Aorta (tissue), 5 donors: ENCODE data around the gene CDK9. TPM values are rescaled to one million over a fixed set of nuclear protein-coding genes. Genes with fewer than 3 reads are reported as not detected.

Experiments
- ATAC-seq: fragments of 200-7000 bp; cut with Tn5 transposase; one replicate; pipeline ENCODE4 v1.9.1; 2022; ENCODE audit warnings: moderate library complexity; ENCODE audit not compliant: low FRiP score
- DNase-seq, 2 donors: peaks; one replicate each; pipeline ENCODE4 v3.0.0-alpha.2; 2020
- H3K27ac ChIP-seq, 2 donors: one replicate each; pipeline ENCODE4 v1.5.1; 2013; ENCODE audit warnings: low read length in 2 of 2, mild to moderate bottlenecking in 2 of 2, moderate library complexity in 2 of 2, control low read depth in 1 of 2, inconsistent platforms in 1 of 2, low read depth in 1 of 2
- H3K27me3 ChIP-seq, 2 donors: one replicate each; pipeline ENCODE4 v1.6.1; 2013; ENCODE audit warnings: control low read depth in 1 of 2, low read length in 1 of 2, mild to moderate bottlenecking in 1 of 2, moderate library complexity in 1 of 2; ENCODE audit not compliant: insufficient read depth in 2 of 2, control insufficient read depth in 1 of 2
- H3K36me3 ChIP-seq, 2 donors: one replicate each; pipeline ENCODE4 v1.6.1; 2013; ENCODE audit warnings: control low read depth in 1 of 2, low read length in 1 of 2, mild to moderate bottlenecking in 1 of 2; ENCODE audit not compliant: insufficient read depth in 2 of 2, control insufficient read depth in 1 of 2
- H3K4me1 ChIP-seq, 2 donors: one replicate each; pipeline ENCODE4 v1.6.1; 2013; ENCODE audit warnings: low read length in 2 of 2, control low read depth in 1 of 2, mild to moderate bottlenecking in 1 of 2, moderate library complexity in 1 of 2; ENCODE audit not compliant: insufficient read depth in 2 of 2, control insufficient read depth in 1 of 2
- H3K4me3 ChIP-seq, 2 donors: one replicate each; pipeline ENCODE4 v1.5.1; 2013; ENCODE audit warnings: low read length in 2 of 2, control low read depth in 1 of 2, mild to moderate bottlenecking in 1 of 2
- H3K9me3 ChIP-seq: one replicate; pipeline ENCODE4 v1.6.1; 2013; ENCODE audit warnings: mild to moderate bottlenecking, low read length; ENCODE audit not compliant: control insufficient read depth
- WGBS, 2 donors: extraction: QIAGEN DNeasy Blood & Tissue Kit; methylation state at CpG; one replicate each; pipeline ENCODE4 v1.1.7; 2013; 5-methylcytosine and 5-hydroxymethylcytosine counted together
- intact Hi-C, 2 donors: fragments of 100-400 bp; cut with DNase I; formaldehyde crosslinking; loops; one replicate each; pipeline versions ENCODE4 v1.14.2 to v1.15.0; 2022
- polyA plus RNA-seq, 2 donors: library from polyadenylated mRNA; stranded (reverse); fragments of 200-250 nt; gene quantifications; one replicate each; pipeline ENCODE4 v1.2.3, GENCODE V29; 2013
- total RNA-seq, 2 donors: library from RNA; stranded (reverse); fragmentation: NEBNext Ultra II Directional; extraction: Animal tissue kit (Norgen Biotek cat#: 25700); gene quantifications; one replicate each; pipeline ENCODE4 v1.2.1, GENCODE V29; 2021
- donor health status: healthy with polysubstance abuse.
- donor health status: Bipolar disorder and iron deficiency.
- donor health status: DM: no; HTN: no; CAD: no.
- donor health status: DM: no; HTN: no; CAD: no.
- donor health status: DM: yes; HTN: yes; CAD: no.

Gene CDK9
- total and polyA plus RNA-seq, 4 donors, result 29.3 to 131 (median 109) TPM

DNA sequence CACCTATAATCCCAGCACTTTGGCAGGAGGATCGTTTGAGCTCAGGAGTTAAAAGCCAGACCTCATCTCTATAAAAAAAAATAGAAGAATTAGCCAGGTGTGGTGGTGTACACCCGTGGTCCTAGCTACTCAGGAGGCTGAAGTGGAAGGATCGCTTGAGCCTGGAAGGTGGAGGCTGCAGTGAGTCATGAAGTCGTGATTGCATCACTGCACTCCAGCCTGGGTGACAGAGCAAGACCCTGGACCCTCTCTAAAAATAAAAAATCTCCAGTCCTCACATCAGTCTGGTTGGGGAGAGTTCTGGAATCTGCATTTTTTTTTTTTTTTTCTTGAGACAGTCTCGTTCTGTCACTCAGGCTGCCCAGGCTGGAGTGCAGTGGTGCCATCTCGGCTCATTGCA, 26.2 kb downstream of the CDK9 start:
- DNase-seq (no peak), ATAC-seq (no peak)
- Histone ChIP-seq H3K4me1 (no peaks in the 10 kb centered on the region), H3K27me3 (no peaks in the 10 kb centered on the region), H3K9me3 (no peaks in the 10 kb centered on the region), H3K36me3 (peaks cover 3 to 8% of the 10 kb centered on the region in 2 donors), H3K27ac (no peak overlapping the region), H3K4me3 (no peak overlapping the region)
- WGBS, 2 donors, result 88 to 93% methylated on average over 6 of the region's 6 CpGs
- intact Hi-C loops, result no loop called here

DNA sequence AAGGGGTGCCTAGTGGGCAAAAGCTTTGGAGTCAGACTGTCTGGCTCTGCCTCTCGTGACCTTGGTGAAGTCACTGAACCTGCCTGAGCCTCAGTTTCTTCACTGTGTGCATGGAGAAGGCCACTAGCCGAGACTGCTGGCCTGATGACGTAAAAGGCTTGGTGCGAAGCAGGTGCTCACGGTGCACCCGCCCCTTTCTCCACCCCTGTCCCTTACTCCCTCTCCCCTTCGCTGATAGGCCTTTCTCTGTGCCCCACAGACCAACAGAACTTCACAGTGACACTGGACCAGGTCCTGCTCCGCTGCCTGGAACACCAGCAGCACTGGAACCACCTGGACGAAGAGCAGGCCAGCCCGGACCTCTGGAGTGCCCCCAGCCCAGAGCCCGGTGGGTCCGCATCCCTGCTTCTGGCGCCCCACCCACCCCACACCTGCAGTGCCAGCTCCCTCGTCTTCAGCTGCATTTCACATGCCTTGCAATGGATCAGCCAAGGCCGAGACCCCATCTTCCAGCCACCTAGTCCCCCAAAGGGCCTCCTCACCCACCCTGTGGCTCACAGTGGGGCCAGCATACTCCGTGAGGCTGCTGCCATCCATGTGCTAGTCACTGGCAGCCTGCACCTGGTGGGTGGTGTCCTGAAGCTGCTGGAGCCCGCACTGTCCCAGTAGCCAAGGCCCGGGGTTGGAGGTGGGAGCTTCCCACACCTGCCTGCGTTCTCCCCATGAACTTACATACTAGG, 27.3 kb downstream of the CDK9 start:
- Histone ChIP-seq H3K27ac (no peak overlapping the region), H3K27me3 (no peaks in the 10 kb centered on the region), H3K36me3 (peaks cover 3 to 8% of the 10 kb centered on the region in 2 donors), H3K4me3 (no peak overlapping the region), H3K9me3 (no peaks in the 10 kb centered on the region), H3K4me1 (no peaks in the 10 kb centered on the region)
- WGBS, 2 donors, result 82 to 86% methylated on average over 19 of the region's 19 CpGs
- no peak for DNase-seq
- ATAC-seq, result no peak
- intact Hi-C loops, result no loop called here

DNA sequence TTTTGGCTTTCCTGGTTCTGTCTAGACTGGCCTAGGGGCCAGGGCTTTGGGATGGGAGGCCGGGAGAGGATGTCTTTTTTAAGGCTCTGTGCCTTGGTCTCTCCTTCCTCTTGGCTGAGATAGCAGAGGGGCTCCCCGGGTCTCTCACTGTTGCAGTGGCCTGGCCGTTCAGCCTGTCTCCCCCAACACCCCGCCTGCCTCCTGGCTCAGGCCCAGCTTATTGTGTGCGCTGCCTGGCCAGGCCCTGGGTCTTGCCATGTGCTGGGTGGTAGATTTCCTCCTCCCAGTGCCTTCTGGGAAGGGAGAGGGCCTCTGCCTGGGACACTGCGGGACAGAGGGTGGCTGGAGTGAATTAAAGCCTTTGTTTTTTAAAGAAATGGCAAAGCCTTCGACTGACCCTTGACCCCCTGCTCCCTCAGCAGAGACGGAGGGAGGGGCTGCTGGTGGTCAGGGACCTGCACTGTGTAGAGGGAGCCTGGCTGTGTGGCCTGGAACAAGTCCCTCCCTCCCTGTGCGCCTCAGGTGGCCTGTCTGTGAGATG, 27.9 kb downstream of the CDK9 start:
- DNase-seq (no peak), ATAC-seq (no peak)
- WGBS, 2 donors, result 47 to 53% methylated on average over 8 to 9 of the region's 9 CpGs
- Histone ChIP-seq H3K27me3 (no peaks in the 10 kb centered on the region), H3K36me3 (peaks cover 0 to 8% of the 10 kb centered on the region in 2 donors), H3K27ac (no peak overlapping the region), H3K9me3 (no peaks in the 10 kb centered on the region), H3K4me1 (no peaks in the 10 kb centered on the region), H3K4me3 (no peak overlapping the region)
- intact Hi-C loops, result no loop called here

DNA sequence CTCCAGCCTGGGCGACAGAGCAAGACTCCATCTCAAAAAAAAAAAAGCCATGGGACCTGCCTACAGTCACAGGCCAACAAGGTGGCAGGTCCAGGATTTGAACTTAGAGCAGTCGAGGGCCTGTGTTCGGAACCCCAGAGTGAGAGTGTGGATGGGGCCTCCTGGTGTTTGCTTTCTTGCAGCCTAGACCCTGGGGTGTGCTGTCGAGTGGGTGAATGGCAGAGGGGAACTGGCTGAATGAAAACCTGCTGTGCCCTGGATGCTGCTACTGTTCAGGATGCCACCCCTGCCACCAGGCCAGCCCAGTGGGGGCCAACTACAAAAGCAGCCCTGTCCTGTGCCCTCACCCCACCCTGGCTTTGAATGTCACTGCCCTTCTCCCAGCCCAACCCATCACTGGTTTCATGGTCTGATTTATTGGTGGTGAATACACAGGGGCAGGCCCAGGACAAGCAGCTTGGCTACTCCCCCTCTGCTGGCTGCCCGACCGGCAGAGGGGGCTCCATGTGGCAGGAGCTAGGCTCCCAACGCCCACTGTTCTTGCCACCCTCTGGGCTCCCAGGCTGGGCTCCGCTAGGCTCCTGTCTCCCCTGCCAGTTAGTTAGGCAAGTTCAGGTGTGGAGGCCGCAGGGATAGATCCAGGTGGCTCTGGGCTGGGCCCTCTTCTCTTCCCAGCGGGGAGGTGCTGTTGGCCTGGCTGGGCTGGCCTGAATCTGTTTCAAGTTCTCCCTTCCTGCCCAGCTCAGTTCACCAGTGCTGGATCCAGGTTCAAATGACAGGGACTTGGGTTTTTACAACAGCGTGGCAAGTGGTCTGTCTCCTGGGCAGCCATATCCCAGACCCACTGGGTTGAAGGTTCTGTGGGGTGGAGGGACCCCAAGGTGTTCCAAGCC, 29.0 kb downstream of the CDK9 start:
- Histone ChIP-seq H3K27ac (no peak overlapping the region), H3K4me3 (no peak overlapping the region), H3K36me3 (peaks cover 0 to 12% of the 10 kb centered on the region in 2 donors), H3K9me3 (no peaks in the 10 kb centered on the region), H3K27me3 (no peaks in the 10 kb centered on the region), H3K4me1 (no peaks in the 10 kb centered on the region)
- DNase-seq (no peak), ATAC-seq (no peak)
- intact Hi-C loops, result no loop called here
- 80% methylated on average over 11 of the region's 11 CpGs for WGBS, 2 donors

DNA sequence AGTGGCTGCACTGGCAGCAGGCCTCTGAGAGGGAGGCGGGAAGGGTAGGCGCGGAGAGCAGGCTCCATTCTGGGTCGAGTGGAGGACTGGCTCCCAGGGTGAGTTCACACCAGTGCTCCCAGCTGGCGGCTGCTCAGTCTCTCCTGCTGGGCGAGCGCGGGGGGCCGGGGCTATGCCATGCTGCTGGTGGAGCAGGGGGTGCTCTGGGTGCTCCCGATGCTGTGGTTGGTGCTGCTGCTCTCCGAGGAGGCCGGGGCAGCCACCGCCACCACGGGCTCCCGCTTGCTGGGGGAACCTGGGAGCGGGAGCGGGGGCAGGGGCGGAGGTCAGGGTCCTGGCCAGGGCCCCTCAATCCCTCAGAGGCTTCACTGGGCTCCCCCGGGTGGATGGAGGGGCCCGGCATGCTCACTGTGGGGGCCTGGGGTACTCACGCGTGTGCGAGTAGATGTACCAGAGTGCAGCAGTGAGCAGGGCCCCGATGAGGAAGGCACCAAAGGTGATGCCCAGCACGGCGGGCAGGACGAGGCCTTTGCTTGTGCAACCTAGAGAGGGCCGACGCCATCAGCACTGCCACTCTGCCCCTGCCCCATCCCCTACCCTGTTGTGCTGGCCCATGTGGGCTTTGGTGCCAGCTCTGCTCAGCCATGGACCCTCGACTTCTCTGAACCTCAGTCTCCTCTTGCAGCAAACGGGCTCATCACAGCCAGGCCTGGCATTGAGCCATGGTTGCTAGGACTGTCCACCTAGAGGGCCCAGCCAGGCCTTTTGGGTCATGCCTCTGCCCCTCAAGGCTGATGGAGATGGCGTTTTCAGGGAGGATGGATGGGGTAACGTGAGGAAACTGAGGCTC, 29.9 kb downstream of the CDK9 start:
- H3K27ac ChIP-seq, result no peak overlapping the region
- DNase-seq (no peak), ATAC-seq (peak; percentile 33)
- H3K27me3 ChIP-seq, result no peaks in the 10 kb centered on the region
- no peak overlapping the region for H3K4me3 ChIP-seq
- H3K36me3 ChIP-seq, result peaks cover 0 to 12% of the 10 kb centered on the region in 2 donors
- 80 to 85% methylated on average over 31 to 33 of the region's 33 CpGs for WGBS, 2 donors
- intact Hi-C loops, result no loop called here
- H3K9me3 ChIP-seq, result no peaks in the 10 kb centered on the region
- H3K4me1 ChIP-seq, result no peaks in the 10 kb centered on the region

DNA sequence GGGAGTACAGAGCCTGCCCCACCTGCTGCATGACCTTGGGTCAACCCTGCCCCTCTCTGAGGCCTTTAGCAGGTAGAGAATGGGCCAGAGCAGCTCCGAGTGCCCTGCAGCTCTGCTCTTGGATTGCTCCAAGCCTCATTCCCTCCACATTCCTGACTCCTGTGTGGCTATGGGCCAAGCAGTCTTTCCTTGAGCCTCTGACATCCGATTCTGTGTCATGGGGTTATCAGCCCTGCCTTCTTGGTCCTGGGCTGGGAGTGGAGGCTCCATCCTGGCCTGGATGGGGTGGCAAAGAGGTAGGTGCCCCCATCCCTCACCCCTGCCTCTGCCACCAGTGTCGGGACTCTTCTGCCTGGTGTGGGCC, 30.5 kb downstream of the CDK9 start:
- WGBS, 2 donors, result 30 to 31% methylated on average over 3 of the region's 3 CpGs
- Histone ChIP-seq H3K36me3 (peaks cover 0 to 12% of the 10 kb centered on the region in 2 donors), H3K4me3 (no peak overlapping the region), H3K27me3 (no peaks in the 10 kb centered on the region), H3K9me3 (no peaks in the 10 kb centered on the region), H3K27ac (no peak overlapping the region), H3K4me1 (no peaks in the 10 kb centered on the region)
- peak; percentile 4 for ATAC-seq
- no peak for DNase-seq
- intact Hi-C loops, result no loop called here

DNA sequence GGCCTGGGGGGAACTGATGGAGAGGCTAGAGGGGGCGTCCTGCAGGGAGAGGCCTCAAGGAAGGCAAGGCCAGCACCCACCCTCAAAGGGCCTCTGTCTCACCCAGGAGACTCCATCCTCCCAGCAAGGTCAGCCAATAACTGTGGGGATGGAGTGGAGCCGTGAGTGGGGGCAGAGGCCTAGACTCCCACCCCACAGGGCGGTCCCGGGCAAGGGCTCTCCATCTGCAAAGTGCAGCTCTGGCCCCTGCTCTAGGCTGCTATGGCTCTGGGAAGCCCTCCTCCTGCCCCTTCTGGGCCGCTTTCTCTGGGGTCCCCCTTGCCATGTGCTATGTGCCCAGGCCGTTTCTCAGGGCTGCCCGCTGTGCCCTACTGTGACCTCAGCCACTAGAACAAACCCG, 30.9 kb downstream of the CDK9 start:
- Histone ChIP-seq H3K36me3 (peaks cover 0 to 12% of the 10 kb centered on the region in 2 donors), H3K4me3 (no peak overlapping the region), H3K27me3 (no peaks in the 10 kb centered on the region), H3K9me3 (no peaks in the 10 kb centered on the region), H3K27ac (no peak overlapping the region), H3K4me1 (no peaks in the 10 kb centered on the region)
- 79 to 87% methylated on average over 5 to 8 of the region's 8 CpGs for WGBS, 2 donors
- intact Hi-C loops, result no loop called here
- ATAC-seq (no peak), DNase-seq (no peak)

DNA sequence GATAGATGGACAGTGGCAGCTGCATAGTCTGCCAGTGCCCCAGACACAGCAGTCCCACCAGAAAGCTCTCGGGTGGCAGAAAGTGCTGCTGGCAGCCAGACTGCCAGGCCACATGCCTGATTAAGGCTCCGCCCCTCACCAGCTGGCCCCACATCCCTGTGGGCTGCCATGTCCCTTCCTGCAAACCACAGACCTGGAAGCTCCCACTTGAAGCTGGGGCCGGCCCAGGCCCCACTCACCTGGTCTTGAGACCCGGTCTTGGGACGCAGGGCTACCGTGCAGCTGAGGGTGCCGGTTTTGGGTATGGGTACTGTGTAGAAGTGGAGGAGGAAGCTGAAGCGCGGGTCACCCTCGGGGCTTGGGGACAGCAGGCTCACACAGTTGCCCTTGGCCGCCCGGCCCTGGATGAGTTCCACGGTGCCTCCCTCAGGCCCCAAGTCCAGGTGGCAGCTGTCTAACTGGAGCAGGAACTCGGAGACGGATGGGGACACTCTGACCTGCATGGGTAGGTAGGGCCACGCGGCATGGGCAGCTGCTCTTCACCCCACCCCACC, 32.1 kb downstream of the CDK9 start:
- ATAC-seq (no peak), DNase-seq (no peak)
- Histone ChIP-seq H3K9me3 (no peaks in the 10 kb centered on the region), H3K27me3 (no peaks in the 10 kb centered on the region), H3K27ac (no peak overlapping the region), H3K36me3 (peaks cover 0 to 11% of the 10 kb centered on the region in 2 donors), H3K4me3 (no peak overlapping the region), H3K4me1 (no peaks in the 10 kb centered on the region)
- intact Hi-C loops, result no loop called here
- WGBS, 2 donors, result 78 to 81% methylated on average over 17 of the region's 17 CpGs
